ENCODE measurements around the gene ANKRD22. TPM values are rescaled to one million over a fixed set of nuclear protein-coding genes. Genes with fewer than 3 reads are reported as not detected.
A peak's percentile ranks its signal among the peaks of the same experiment; 100 is the strongest.

Gene ANKRD22
- total RNA-seq, 6 experiments from 2014 or later, result 0.54 to 1.2 (median 1.2) TPM; not detected in 3

GRCh38 chr10:88896372-88896993 lies 44.8 kb upstream of the ANKRD22 start:
- ATAC-seq (peak in 3 of 4 donors; percentile 36 to 72 (median 70)), DNase-seq (no peak)
- no peaks in the 10 kb centered on the region for H3K36me3 ChIP-seq
- H3K27ac ChIP-seq, result peak overlapping the region in 2 of 3 donors; percentile 42 to 56
- no peak overlapping the region for H3K4me3 ChIP-seq
- intact Hi-C loops (cut with DNase I), result no loop called here
- H3K4me1 ChIP-seq, result peaks cover 0 to 33% (median 0%) of the 10 kb centered on the region in 4 donors
- H3K9me3 ChIP-seq, result no peaks in the 10 kb centered on the region
- TF ChIP-seq POLR2A (IDR thresholded peaks at IDR 0.05) (no peak), CTCF (IDR thresholded peaks at IDR 0.05) (no peak)
- WGBS (ENCODE audit: insufficient coverage, low coverage, low lambda C conversion rate, missing lambda C conversion rate), result 64% methylated on average over 3 of the region's 4 CpGs
- no peaks in the 10 kb centered on the region for H3K27me3 ChIP-seq

GRCh38 chr10:88895250-88895649 lies 43.6 kb upstream of the ANKRD22 start:
- DNase-seq (no peak), ATAC-seq (peak; percentile 80 to 86 (median 86))
- TF ChIP-seq POLR2A (IDR thresholded peaks at IDR 0.05), result no peak
- TF ChIP-seq CTCF (IDR thresholded peaks at IDR 0.05), result peak in 1 of 4 donors; percentile 12
- Histone ChIP-seq H3K9me3 (no peaks in the 10 kb centered on the region), H3K4me3 (no peak overlapping the region), H3K36me3 (no peaks in the 10 kb centered on the region), H3K27me3 (no peaks in the 10 kb centered on the region), H3K27ac (peak overlapping the region in 1 of 3 donors; percentile 56), H3K4me1 (peaks cover 0 to 33% (median 0%) of the 10 kb centered on the region in 4 donors)
- intact Hi-C loops (cut with DNase I), result no loop called here
- WGBS (ENCODE audit: insufficient coverage, low coverage, low lambda C conversion rate, missing lambda C conversion rate), result 18% methylated on average over 1 of the region's 1 CpG

GRCh38 chr10:88893611-88894010 lies 42.0 kb upstream of the ANKRD22 start:
- DNase-seq (no peak), ATAC-seq (no peak)
- no peaks in the 10 kb centered on the region for H3K36me3 ChIP-seq
- peaks cover 0 to 33% (median 0%) of the 10 kb centered on the region in 4 donors for H3K4me1 ChIP-seq
- H3K27me3 ChIP-seq, result no peaks in the 10 kb centered on the region
- no peak overlapping the region for H3K27ac ChIP-seq
- H3K4me3 ChIP-seq, result no peak overlapping the region
- intact Hi-C loops (cut with DNase I), result no loop called here
- 70% methylated on average over 3 of the region's 3 CpGs for WGBS (ENCODE audit: insufficient coverage, low coverage, low lambda C conversion rate, missing lambda C conversion rate)
- H3K9me3 ChIP-seq, result no peaks in the 10 kb centered on the region
- TF ChIP-seq CTCF (IDR thresholded peaks at IDR 0.05) (no peak), POLR2A (IDR thresholded peaks at IDR 0.05) (no peak)

- H3K4me1 ChIP-seq, result peaks cover 0 to 27% (median 0%) of the 10 kb centered on the region in 4 donors
- H3K9me3 ChIP-seq, result no peaks in the 10 kb centered on the region
- WGBS (ENCODE audit: insufficient coverage, low coverage, low lambda C conversion rate, missing lambda C conversion rate), result 67% methylated on average over 2 of the region's 2 CpGs
- intact Hi-C loops (cut with DNase I), result no loop called here
- H3K4me3 ChIP-seq, result no peak overlapping the region
- no peak for TF ChIP-seq CTCF (IDR thresholded peaks at IDR 0.05)
- TF ChIP-seq POLR2A (IDR thresholded peaks at IDR 0.05), result no peak
- H3K36me3 ChIP-seq, result no peaks in the 10 kb centered on the region
- no peaks in the 10 kb centered on the region for H3K27me3 ChIP-seq
- ATAC-seq (no peak), DNase-seq (no peak)
- no peak overlapping the region for H3K27ac ChIP-seq
Observed at GRCh38 chr10:88892222-88892967, 40.8 kb upstream of the ANKRD22 start.
